ENCODE measurements around the gene COL23A1.

GRCh38 chr5:178357678-178358077 is 232.5 kb downstream of the COL23A1 start:
- TF ChIP-seq POLR2A (IDR thresholded peaks at IDR 0.05; ENCODE audit: low read length) (no peak), GATA1 (IDR thresholded peaks at IDR 0.05; ENCODE audit: low read depth, low read length) (no peak)
